NCI-H128 (cell line): ENCODE data around the gene OR52L1.

Source experiments
- DNase-seq: peaks from one replicate; lab custom pipeline; 2025; ENCODE audit not compliant: unreplicated experiment; lab: John Stamatoyannopoulos, UW

Gene OR52L1

DNA sequence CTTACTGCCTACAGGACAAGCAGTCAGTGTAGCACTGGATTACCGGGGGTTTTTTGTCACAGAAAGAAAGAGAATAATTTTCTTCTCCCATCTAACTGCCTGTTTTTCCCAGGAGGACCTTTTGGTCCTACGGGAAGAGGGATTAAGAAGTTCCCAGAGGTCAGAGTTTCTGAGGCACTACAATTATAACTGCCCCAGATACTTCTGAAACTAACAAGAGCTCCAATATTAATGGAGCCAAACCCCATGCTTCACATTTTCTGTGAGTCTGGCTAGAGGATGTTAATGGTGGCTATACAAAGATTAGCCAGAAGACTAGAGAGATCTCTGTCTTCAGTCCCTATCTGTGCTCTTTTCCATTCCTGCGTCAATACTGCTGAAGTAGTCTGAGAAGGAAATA lies 44.8 kb downstream of the OR52L1 start, which contains the start of gene OR56A3:
Gene OR56A3 (plus strand): TSS at position 301 of the 400 bp plus-strand sequence. CDS start 5,096 bp downstream, outside the sequence.
- no peak for DNase-seq

DNA sequence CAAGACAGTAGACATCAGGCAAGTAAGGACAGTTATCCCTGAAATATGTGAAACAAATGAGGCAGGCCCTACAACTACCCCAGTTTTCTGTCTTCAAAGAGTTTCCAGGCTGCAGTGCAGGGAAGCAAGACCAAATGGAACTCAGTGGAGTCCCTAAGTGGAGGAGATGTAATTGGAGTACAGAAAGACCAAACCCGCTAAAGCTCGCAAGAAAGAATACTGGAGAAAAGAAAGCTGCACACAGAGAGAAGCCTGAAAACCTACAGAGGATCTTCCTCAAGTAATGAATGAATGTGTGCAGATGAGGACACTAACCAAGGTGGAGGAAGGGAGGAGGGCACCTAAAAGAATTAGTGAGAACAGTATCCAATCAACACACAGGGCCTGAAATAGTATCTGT lies 46.0 kb downstream of the OR52L1 start:
- no peak for DNase-seq

DNA sequence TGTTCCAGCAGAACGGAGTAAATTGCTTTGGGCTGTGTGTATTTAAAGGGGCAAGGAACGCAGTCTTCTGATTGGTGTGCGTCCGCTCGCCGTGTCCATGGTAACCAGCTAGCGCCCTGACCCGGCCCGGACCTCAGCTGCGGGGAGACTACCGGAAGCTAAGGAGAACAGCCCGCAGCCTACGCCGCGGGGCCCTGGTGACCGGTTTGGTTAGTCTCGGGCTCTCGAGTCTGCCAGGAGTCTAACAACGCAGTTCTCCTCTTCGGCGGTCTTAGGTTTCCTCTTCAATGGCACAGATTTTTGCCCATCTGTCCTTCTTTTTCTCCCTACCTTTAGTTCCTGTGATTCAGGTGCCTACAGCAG lies 48.2 kb downstream of the OR52L1 start:
- no peak for DNase-seq

DNA sequence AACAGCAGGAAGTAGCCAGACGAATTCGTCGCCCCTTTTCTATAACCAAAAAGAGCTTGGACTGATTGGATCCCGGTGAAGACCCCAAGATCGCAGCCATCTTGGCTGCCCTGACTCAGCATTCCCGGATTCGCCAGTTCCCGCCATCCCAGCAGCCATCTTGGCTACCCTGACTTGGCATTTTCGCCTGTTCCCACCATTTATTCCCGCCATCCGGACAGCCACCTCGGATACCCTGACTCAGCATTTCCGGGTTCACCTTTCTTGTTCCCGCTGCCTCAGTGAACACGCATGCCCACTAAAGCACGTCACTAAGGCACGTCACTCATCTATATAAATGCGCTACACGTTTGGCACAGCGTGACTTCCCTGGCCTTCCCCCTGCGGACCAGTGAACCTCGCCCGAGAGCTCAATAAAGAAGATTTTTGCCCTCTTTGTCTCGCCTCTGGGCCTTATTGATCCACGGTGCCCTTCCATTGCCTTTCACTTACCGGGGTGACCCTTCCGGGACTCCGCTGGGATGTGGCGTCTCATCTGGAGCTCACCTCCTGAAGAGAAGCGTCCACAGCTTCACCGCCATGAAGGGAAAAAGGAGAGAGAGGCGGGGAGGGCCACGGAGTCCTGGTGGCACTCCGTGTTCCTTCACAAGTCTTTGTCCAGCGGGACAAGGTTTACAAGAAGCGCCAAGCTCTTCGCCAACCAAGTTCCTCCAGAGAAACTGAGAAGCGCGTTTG lies 48.8 kb downstream of the OR52L1 start:
- DNase-seq, result no peak
